ENCODE results near the gene CUL2. TPM values are rescaled to one million over a fixed set of nuclear protein-coding genes. Genes with fewer than 3 reads are reported as not detected.
"Not testable (repeated sequence)": the region's sequence is repeated elsewhere in the genome, so short reads cannot be mapped to it uniquely, and the experiment has no call there.

The CUL2 gene
- total RNA-seq, 1 donor from 2014 or later = 12.3 TPM

DNA sequence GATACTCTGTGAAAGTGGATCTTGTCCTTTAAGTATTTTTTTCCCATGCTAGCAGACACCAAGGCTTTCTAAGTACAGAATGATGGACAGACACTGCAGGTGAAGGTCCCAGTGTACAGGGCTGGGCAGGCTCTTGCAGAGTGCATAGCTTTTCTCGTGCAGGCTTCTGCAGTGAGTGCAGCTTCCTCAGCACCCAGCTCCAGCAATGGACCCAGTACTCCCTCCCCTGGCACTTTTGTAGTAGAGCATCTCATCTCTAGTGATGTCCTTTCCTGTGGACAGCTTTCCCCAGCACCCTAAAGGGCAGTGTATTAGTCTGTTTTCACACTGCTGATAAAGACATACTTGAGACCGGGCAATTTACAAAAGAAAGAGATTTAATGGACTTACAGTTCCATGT lies 104.3 kb downstream of the CUL2 start:
- no peak for DNase-seq (ENCODE audit: low spot score)
- ATAC-seq = peak; percentile 43

GRCh38 chr10:34985146-34985545 lies 105.0 kb downstream of the CUL2 start:
- no peak for DNase-seq (ENCODE audit: low spot score)
- no peak for ATAC-seq

DNA sequence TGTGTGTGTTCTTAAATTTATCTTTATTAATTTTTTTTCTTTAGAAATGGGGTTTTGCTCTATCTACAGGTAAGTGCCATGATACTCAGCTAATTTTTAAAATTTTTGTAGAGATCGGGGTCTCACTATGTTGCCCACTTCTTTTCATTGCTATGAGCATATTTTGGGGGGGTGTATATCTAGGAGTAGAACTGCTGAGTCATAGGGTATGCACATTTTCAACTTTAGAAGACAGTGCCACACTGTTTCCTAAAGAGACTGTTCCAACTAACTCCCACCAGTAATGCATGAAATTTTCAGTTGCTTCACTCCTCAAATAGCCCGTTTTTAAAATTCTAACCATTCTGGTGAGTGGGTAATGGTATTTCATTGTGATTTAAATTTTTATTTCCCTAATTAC lies 108.3 kb downstream of the CUL2 start:
- no peak for DNase-seq (ENCODE audit: low spot score)
- ATAC-seq = no peak

- ATAC-seq (no peak), DNase-seq (ENCODE audit: low spot score) (no peak)
These were observed 110.2 kb downstream of the CUL2 start for GRCh38 chr10:34979938-34980337.

- ATAC-seq (no peak), DNase-seq (ENCODE audit: low spot score) (no peak)
These were observed 112.1 kb downstream of the CUL2 start for GRCh38 chr10:34978080-34978479.

GRCh38 chr10:34976380-34976910 lies 113.7 kb downstream of the CUL2 start:
- not testable (repeated sequence) for ATAC-seq; DNase-seq (ENCODE audit: low spot score)

GRCh38 chr10:34974364-34975065 lies 115.6 kb downstream of the CUL2 start:
- not testable (repeated sequence) for DNase-seq (ENCODE audit: low spot score); ATAC-seq

GRCh38 chr10:34973757-34974156 lies 116.4 kb downstream of the CUL2 start:
- ATAC-seq; DNase-seq (ENCODE audit: low spot score): not testable (repeated sequence)

DNA sequence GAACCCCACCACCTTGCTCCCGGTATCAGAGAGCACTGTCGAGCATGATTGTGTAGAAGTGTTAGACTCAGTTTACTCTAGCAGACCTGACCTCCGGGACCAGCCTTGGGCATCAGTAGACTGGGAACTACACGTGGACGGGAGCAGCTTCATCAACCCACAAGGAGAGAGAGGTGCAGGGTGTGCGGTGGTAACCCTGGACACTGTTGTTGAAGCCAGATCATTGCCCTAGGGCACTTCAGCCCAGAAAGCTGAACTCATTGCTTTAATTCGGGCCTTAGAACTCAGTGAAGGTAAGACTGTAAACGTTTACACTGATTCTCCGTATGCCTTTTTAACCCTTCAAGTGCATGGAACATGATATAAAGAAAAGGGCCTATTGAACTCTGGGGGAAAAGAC lies 117.0 kb downstream of the CUL2 start:
- not testable (repeated sequence) for ATAC-seq

GRCh38 chr10:34972591-34972990 lies 117.5 kb downstream of the CUL2 start:
- ATAC-seq; DNase-seq (ENCODE audit: low spot score): not testable (repeated sequence)

More for the DNA sequence above, 117.0 kb downstream of the CUL2 start:
- DNase-seq (ENCODE audit: low spot score) = not testable (repeated sequence)

DNA sequence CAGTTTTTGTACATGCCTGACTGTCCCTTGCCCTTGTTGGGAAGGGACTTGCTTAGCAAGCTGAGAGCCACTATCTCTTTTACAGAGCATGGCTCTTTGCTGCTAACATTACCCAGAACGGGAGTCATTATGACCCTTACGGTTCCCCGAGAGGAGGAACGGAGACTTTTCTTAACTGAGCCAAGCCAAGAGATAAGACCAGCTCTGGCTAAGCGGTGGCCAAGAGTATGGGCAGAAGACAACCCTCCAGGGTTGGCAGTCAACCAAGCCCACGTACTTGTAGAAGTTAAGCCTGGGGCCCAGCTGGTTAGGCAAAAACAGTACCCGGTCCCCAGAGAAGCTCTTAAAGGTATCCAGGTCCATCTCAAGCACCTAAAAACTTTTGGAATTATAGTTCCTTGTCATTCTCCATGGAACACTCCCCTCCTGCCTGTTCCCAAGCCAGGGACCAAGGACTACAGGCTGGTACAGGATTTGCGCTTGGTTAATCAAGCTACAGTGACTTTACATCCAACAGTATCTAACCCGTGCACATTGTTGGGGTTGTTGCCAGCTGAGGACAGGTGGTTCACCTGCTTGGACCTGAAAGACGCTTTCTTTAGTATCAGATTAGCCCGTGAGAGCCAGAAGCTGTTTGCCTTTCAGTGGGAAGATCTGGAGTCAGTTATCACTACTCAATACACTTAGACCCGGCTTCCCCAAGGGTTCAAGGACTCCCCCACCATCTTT lies 118.4 kb downstream of the CUL2 start:
- ATAC-seq; DNase-seq (ENCODE audit: low spot score): not testable (repeated sequence)

DNA sequence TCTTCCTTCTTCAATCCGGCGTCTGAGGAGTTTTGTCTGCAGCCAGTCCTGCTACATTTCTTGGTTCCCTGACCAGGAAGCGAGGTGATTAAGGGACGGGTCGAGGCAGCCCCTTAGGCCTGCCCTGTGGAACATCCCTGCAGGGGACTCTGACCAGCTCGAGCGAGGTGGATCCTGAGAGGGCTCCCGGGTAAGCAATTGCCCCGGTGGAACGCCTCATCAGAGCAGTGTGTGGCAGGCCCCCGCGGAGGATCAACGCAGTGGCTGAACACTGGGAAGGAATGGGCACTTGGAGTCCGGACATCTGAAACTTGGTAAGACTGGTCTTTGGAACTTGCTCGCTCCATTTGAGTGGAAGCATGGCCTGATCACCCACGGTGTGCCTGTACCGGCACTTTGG lies 121.0 kb downstream of the CUL2 start:
- DNase-seq (ENCODE audit: low spot score) = no peak
- no peak for ATAC-seq

DNA sequence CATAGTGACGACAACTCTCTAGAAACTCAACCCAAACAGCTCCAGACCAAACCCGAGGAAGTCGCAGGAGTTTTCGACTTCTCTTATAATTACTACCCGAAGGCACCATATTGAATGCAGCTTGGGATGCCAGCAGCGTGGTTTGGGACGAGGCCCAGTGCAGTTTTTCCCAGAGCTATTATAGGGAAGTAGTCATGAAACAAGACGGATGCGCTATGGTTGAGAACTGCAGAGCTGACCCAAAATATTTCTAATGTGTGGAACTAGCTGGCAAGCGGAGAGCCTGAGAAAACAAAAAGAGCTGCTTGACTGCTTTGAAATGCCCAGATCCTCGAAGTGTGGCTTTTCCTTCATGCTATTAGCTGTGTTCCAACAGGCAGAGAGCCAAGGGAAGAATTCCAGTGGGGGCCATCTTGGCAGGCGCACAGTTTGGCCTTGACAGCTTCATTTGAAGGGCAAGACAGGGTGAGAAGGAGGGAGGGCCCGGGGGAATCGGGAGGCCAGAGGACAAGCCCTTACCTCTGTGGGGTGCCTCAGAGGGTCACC lies 122.7 kb downstream of the CUL2 start:
- DNase-seq (ENCODE audit: low spot score) (no peak), ATAC-seq (no peak)

GRCh38 chr10:34966451-34966850 lies 123.7 kb downstream of the CUL2 start:
- ATAC-seq (no peak), DNase-seq (ENCODE audit: low spot score) (no peak)

- ATAC-seq (peak; percentile 68), DNase-seq (ENCODE audit: low spot score) (no peak)
These were observed 124.1 kb downstream of the CUL2 start for GRCh38 chr10:34966040-34966439.

- DNase-seq (ENCODE audit: low spot score) = no peak
- ATAC-seq = no peak
These were observed 125.9 kb downstream of the CUL2 start for GRCh38 chr10:34964166-34964800.

DNA sequence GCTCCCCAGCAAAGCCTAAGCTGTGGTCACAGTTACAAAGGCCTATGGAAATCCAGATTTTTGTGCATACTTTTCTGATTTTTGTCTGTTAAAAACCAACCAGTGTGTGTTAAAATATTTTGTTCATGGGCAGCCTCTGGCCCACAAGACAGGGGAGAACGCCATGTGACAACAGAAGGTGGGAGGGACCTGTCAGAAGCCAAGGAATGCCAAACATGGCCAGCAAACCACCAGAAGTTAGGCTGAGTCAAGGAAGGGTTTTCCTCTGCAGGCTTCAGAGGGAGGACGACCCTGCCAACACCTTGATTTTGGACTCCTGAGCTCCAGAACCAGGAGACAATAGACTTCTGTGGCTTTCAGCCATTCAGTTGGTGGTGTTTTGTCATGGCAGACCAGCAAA lies 127.3 kb downstream of the CUL2 start:
- ATAC-seq (no peak), DNase-seq (ENCODE audit: low spot score) (no peak)

GRCh38 chr10:34960983-34961382 lies 129.2 kb downstream of the CUL2 start:
- ATAC-seq (peak; percentile 77), DNase-seq (ENCODE audit: low spot score) (no peak)

GRCh38 chr10:34959786-34960185 lies 130.4 kb downstream of the CUL2 start:
- DNase-seq (ENCODE audit: low spot score) (no peak), ATAC-seq (no peak)

- DNase-seq (ENCODE audit: low spot score) (no peak), ATAC-seq (no peak)
These were observed 130.8 kb downstream of the CUL2 start for GRCh38 chr10:34959321-34959720.

Data from left lobe of liver (tissue), 2 donors.